Astrocyte of the spinal cord (primary cell): ENCODE results near the gene HOXA10.

Source experiments
- DNase-seq: peaks from one replicate; pipeline ENCODE4 v3.0.0; 2011; ENCODE audit warnings: low read depth, low spot score
- H3K4me3 ChIP-seq: 2 replicates; pipeline ENCODE4 v1.5.1; 2011; ENCODE audit warnings: low read depth, mild to moderate bottlenecking, low read length, moderate library complexity
- CTCF ChIP-seq: IDR thresholded peaks from 2 replicates; pipeline ENCODE4 v1.5.1; 2012; ENCODE audit warnings: low read depth, mild to moderate bottlenecking, low read length, inconsistent platforms
- in situ Hi-C: cut with HindIII; loops from 2 replicates; pipeline ENCODE4 v1.10.0; 2017; ENCODE audit warnings: low sequenced_read_pairs

The HOXA10 gene

GRCh38 chr7:27209933-27210440, 35.9 kb upstream of the HOXA10 start:
- no peak for TF ChIP-seq CTCF
- DNase-seq: no peak
- in situ Hi-C loops: no loop called here
- H3K4me3 ChIP-seq: no peak overlapping the region

- TF ChIP-seq CTCF: no peak
- no peak for DNase-seq
- H3K4me3 ChIP-seq: no peak overlapping the region
- in situ Hi-C loops: no loop called here
These were observed 34.9 kb upstream of the HOXA10 start for GRCh38 chr7:27208998-27209397.

GRCh38 chr7:27207348-27207985, 33.3 kb upstream of the HOXA10 start:
- no peak overlapping the region for H3K4me3 ChIP-seq
- no peak for DNase-seq
- in situ Hi-C loops: no loop called here
- no peak for TF ChIP-seq CTCF

- TF ChIP-seq CTCF: no peak
- DNase-seq: no peak
- H3K4me3 ChIP-seq: no peak overlapping the region
- in situ Hi-C loops: no loop called here
These were observed 31.5 kb upstream of the HOXA10 start for GRCh38 chr7:27205325-27206280.

- no peak for TF ChIP-seq CTCF
- in situ Hi-C loops: no loop called here
- no peak overlapping the region for H3K4me3 ChIP-seq
- no peak for DNase-seq
These were observed 30.8 kb upstream of the HOXA10 start for GRCh38 chr7:27204851-27205322.

GRCh38 chr7:27203964-27204594, 30.0 kb upstream of the HOXA10 start:
- in situ Hi-C loops: no loop called here
- TF ChIP-seq CTCF: no peak
- no peak overlapping the region for H3K4me3 ChIP-seq
- DNase-seq: no peak
